HepG2 (cell line): Measurements from ENCODE around the gene SLC2A10. TPM values are rescaled to one million over a fixed set of nuclear protein-coding genes. Genes with fewer than 3 reads are reported as not detected.
A peak's percentile ranks its signal among the peaks of the same experiment; 100 is the strongest.

Experiments
- ATAC-seq: fragments of 200-7000 bp; cut with Tn5 transposase; 3 replicates; pipeline ENCODE4 v1.9.1; 2020; ENCODE audit warnings: mild to moderate bottlenecking, moderate library complexity
- BruUV-seq: library from RNA; stranded (reverse); fragments of 400-500 nt; replicated peaks from 2 replicates; lab custom pipeline; 2021; lab: Mats Ljungman, UMichigan
- CTCF ChIA-PET: fragments of 300-600 bp; formaldehyde crosslinking; extraction: SDS; loops from one replicate; lab custom pipeline; 2021; ENCODE audit warnings: low total read pairs, inconsistent platforms, low intra/inter-chr PET ratio; lab: Yijun Ruan, JAX
- POLR2A ChIA-PET: fragments of 350-600 bp; sonication (Branson Sonifier 250); formaldehyde crosslinking; loops from one replicate; lab custom pipeline; 2020; ENCODE audit warnings: antibody characterized with exemption, inconsistent platforms; lab: Yijun Ruan, JAX
- DNase-seq: peaks from one replicate; pipeline ENCODE4 v3.0.0-alpha.2; 2015; ENCODE audit warnings: low spot score
- FAIRE-seq: peaks from 3 replicates; lab custom pipeline; 2011; peaks lifted over from hg19 to GRCh38; lab: Jason Lieb, UNC
- H2AFZ ChIP-seq: one replicate; pipeline ENCODE4 v1.6.1; 2011; ENCODE audit warnings: low read length, inconsistent platforms
- H3K27ac ChIP-seq: fragments of 300-600 bp; 3 replicates; pipeline ENCODE4 v1.8.0; 2011; ENCODE audit warnings: mixed run types, mild to moderate bottlenecking, mixed read lengths, low read length, inconsistent platforms; ENCODE audit not compliant: insufficient read depth; ENCODE audit errors: extremely low read length
- H3K27me3 ChIP-seq, 2 experiments: fragments of 200-600 bp in 1 of 2; 2 replicates in 1 of 2; 3 replicates in 1 of 2; pipeline versions ENCODE4 v1.6.0 to v1.8.0; 2011; ENCODE audit warnings: low read length in 2 of 2, mild to moderate bottlenecking in 2 of 2, moderate library complexity in 2 of 2, inconsistent platforms in 1 of 2; ENCODE audit not compliant: insufficient read depth in 2 of 2, control insufficient read depth in 1 of 2
- H3K36me3 ChIP-seq, 2 experiments: fragments of 200-600 bp in 1 of 2; replicated peaks in 1 of 2; 2 replicates in 1 of 2; 3 replicates in 1 of 2; pipeline versions ENCODE4 v1.5.1 to v1.8.0; 2011; ENCODE audit warnings: low read length in 2 of 2, inconsistent platforms in 1 of 2; ENCODE audit not compliant: insufficient read depth in 2 of 2, control insufficient read depth in 1 of 2
- H3K4me1 ChIP-seq: 2 replicates; pipeline ENCODE4 v1.5.1; 2012; ENCODE audit warnings: low read length, inconsistent platforms; ENCODE audit not compliant: insufficient read depth
- H3K4me2 ChIP-seq: 2 replicates; pipeline ENCODE4 v1.6.0; 2011; ENCODE audit warnings: low read depth, low read length, inconsistent platforms
- H3K4me3 ChIP-seq, 3 experiments: fragments of 200-600 bp in 1 of 3; sonication (generic), shearing (Covaris generic) in 1 of 3; replicated peaks in 1 of 3; 2 replicates each; pipeline ENCODE4 v1.5.1; 2011 to 2016; ENCODE audit warnings: low read length in 3 of 3, inconsistent platforms in 2 of 3, low read depth in 2 of 3, mild to moderate bottlenecking in 2 of 3, control low read depth in 1 of 3, mixed read lengths in 1 of 3; ENCODE audit not compliant: insufficient read depth in 1 of 3
- H3K79me2 ChIP-seq: one replicate; pipeline ENCODE4 v1.6.1; 2011; ENCODE audit warnings: low read length, inconsistent platforms; ENCODE audit not compliant: insufficient read depth
- H3K9ac ChIP-seq: 2 replicates; pipeline ENCODE4 v1.6.0; 2011; ENCODE audit warnings: mild to moderate bottlenecking, low read depth, low read length, inconsistent platforms; ENCODE audit not compliant: insufficient read depth
- H3K9me3 ChIP-seq: 2 replicates; pipeline ENCODE4 v1.5.1; 2012; ENCODE audit warnings: mild to moderate bottlenecking, low read length
- H4K20me1 ChIP-seq: 2 replicates; pipeline ENCODE4 v1.6.0; 2011; ENCODE audit warnings: inconsistent platforms, mild to moderate bottlenecking, low read length, moderate library complexity; ENCODE audit not compliant: insufficient read depth
- NFIB ChIP-seq: sonication (generic); formaldehyde crosslinking; IDR thresholded peaks from 2 replicates; pipeline ENCODE4 v1.9.0; 2021; ENCODE audit warnings: missing genetic modification reagents, mild to moderate bottlenecking, borderline replicate concordance
- NFYC ChIP-seq: IDR thresholded peaks from 2 replicates; pipeline ENCODE4 v1.6.1; 2016; ENCODE audit warnings: missing genetic modification reagents, missing compliant biosample characterization
- PRPF4 ChIP-seq: fragments of 200-400 bp; formaldehyde crosslinking; IDR thresholded peaks from 2 replicates; pipeline ENCODE4 v1.6.1; 2016; ENCODE audit warnings: low read length, low read depth; ENCODE audit not compliant: poor library complexity, severe bottlenecking
- RBM22 ChIP-seq: fragments of 200-400 bp; formaldehyde crosslinking; optimal IDR thresholded peaks from 2 replicates; pipeline ENCODE3; 2017; ENCODE audit warnings: mild to moderate bottlenecking, low read length, moderate library complexity
- ZNF263 ChIP-seq: sonication (generic); formaldehyde crosslinking; IDR thresholded peaks from 2 replicates; pipeline ENCODE4 v1.4.0; 2020; ENCODE audit warnings: missing genetic modification reagents
- WGBS: methylation state at CpG from one replicate; pipeline ENCODE4 v1.1.6; 2017; ENCODE audit warnings: low lambda C conversion rate; 5-methylcytosine and 5-hydroxymethylcytosine counted together
- in situ Hi-C: cut with HindIII; loops from 2 replicates; pipeline ENCODE4 v1.10.0; 2017; ENCODE audit warnings: low pct_unique_long_range_greater_than_20kb; ENCODE audit not compliant: extremely low pct_ligation_motif_present
- intact Hi-C: fragments of 100-400 bp; cut with micrococcal nuclease; formaldehyde crosslinking; loops from one replicate; pipeline ENCODE4 v1.10.0; 2022; ENCODE audit not compliant: unreplicated experiment
- polyA plus RNA-seq, 8 experiments: library from polyadenylated mRNA; depleted of rRNA in 3 of 8; stranded (reverse) in 7 of 8; unstranded in 1 of 8; fragments of >200 nt; fragmentation: Illumina TruSeq in 4 of 8; extraction: Trizol in 4 of 8; gene quantifications; 2 replicates each; pipeline versions ENCODE4 v1.2.1 to v1.2.3, GENCODE V29; 2011 to 2016; ENCODE audit warnings: low read depth in 4 of 8, missing spikeins in 1 of 8, mixed read lengths in 1 of 8; ENCODE audit not compliant: insufficient read depth in 1 of 8
- total RNA-seq, 5 experiments: library from RNA; depleted of rRNA; stranded (reverse); fragments of >200 nt; fragmentation: Illumina TruSeq; extraction: Trizol; gene quantifications; 2 replicates each; pipeline ENCODE4 v1.2.3, GENCODE V29; 2016; ENCODE audit warnings: low read depth in 1 of 5

The SLC2A10 gene
- total and polyA plus RNA-seq, 2 of the 13 experiments (the other 11 are each of a cell fraction or from before 2014, with no cell fraction given): 16.0 to 18.4 TPM

DNA sequence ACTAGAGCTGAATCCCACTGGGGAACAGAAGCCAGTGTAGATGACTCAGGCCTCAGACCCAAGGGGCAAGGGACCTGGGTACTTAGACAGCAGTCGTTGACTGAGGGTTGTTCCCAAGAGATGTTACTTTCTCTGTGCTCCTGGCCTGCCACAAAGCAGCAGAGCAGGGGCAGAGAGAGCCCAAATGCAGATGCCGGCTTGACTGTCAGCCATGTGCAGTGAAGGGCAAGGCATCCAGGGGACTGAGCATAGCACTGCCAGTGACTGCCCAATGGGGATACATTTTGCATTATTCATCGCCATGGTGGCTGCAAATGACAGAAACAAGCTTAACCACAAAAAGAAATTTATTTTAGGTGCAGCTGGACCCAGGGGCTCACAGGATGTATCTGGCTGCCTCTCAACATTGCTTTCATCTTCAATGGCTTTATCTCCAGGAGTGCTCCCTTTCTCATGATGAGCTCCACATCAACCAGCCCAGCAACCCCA lies 12.6 kb upstream of the SLC2A10 start:
- in situ Hi-C loops (no loop called here), intact Hi-C loops (no loop called here)
- Histone ChIP-seq H3K4me3 (no peak overlapping the region), H4K20me1 (no peaks in the 10 kb centered on the region), H3K27me3 (no peaks in the 10 kb centered on the region), H2AFZ (no peak overlapping the region), H3K36me3 (no peaks in the 10 kb centered on the region), H3K79me2 (no peaks in the 10 kb centered on the region), H3K4me2 (no peak overlapping the region), H3K27ac (no peak overlapping the region), H3K4me1 (peaks cover 58% of the 10 kb centered on the region), H3K9me3 (no peaks in the 10 kb centered on the region), H3K9ac (no peak overlapping the region)
- 54% methylated on average over 3 of the region's 3 CpGs for WGBS
- ChIA-PET POLR2A (no interaction called here), CTCF (no interaction called here)
- BruUV-seq: no TSS peak
- ATAC-seq (no peak), FAIRE-seq (no peak), DNase-seq (no peak)
- TF ChIP-seq NFIB (CRISPR knock-in tag) (0 out of 2 replicates have a peak, but pooled peaks have one; percentile 32), PRPF4 (no peak), ZNF263 (CRISPR knock-in tag) (peak; percentile 62)

GRCh38 chr20:46698788-46699187 lies 10.7 kb upstream of the SLC2A10 start:
- H3K36me3 ChIP-seq: no peaks in the 10 kb centered on the region
- BruUV-seq: no TSS peak
- FAIRE-seq (no peak), ATAC-seq (peak; percentile 49), DNase-seq (peak; percentile 56)
- POLR2A ChIA-PET: no interaction called here
- TF ChIP-seq NFYC: peak; percentile 53
- no peak for TF ChIP-seq RBM22
- intact Hi-C loops (loop anchor here (1.0 kb wide), 2 partner anchors 139 to 177 kb away; no protein-coding TSS in a partner anchor), in situ Hi-C loops (no loop called here)
- H3K9ac ChIP-seq: no peak overlapping the region
- no peak overlapping the region for H2AFZ ChIP-seq
- no peaks in the 10 kb centered on the region for H3K27me3 ChIP-seq
- H3K27ac ChIP-seq: no peak overlapping the region
- H4K20me1 ChIP-seq: no peaks in the 10 kb centered on the region
- H3K4me2 ChIP-seq: peak overlapping the region; percentile 7; the same call in 1 of the 2 replicates
- H3K4me1 ChIP-seq: peaks cover 69% of the 10 kb centered on the region
- WGBS: 22% methylated on average over 2 of the region's 2 CpGs
- no peak overlapping the region for H3K4me3 ChIP-seq
- H3K9me3 ChIP-seq: no peaks in the 10 kb centered on the region
- H3K79me2 ChIP-seq: no peaks in the 10 kb centered on the region
- CTCF ChIA-PET: interaction anchor here (1.0 to 3.7 kb wide), 5 partner anchors 10 to 178 kb away, joined by 3 to 45 read pairs (median 5); no protein-coding TSS in a partner anchor
